ENCODE results near the gene AFAP1. TPM values are rescaled to one million over a fixed set of nuclear protein-coding genes. Genes with fewer than 3 reads are reported as not detected.
A peak's percentile ranks its signal among the peaks of the same experiment; 100 is the strongest.

The AFAP1 gene
- total RNA-seq, 1 experiment from 2014 or later = 23.6 TPM

GRCh38 chr4:7907142-7907541 is 32.5 kb downstream of the AFAP1 start (continued):
- TF ChIP-seq, protein P1, sequence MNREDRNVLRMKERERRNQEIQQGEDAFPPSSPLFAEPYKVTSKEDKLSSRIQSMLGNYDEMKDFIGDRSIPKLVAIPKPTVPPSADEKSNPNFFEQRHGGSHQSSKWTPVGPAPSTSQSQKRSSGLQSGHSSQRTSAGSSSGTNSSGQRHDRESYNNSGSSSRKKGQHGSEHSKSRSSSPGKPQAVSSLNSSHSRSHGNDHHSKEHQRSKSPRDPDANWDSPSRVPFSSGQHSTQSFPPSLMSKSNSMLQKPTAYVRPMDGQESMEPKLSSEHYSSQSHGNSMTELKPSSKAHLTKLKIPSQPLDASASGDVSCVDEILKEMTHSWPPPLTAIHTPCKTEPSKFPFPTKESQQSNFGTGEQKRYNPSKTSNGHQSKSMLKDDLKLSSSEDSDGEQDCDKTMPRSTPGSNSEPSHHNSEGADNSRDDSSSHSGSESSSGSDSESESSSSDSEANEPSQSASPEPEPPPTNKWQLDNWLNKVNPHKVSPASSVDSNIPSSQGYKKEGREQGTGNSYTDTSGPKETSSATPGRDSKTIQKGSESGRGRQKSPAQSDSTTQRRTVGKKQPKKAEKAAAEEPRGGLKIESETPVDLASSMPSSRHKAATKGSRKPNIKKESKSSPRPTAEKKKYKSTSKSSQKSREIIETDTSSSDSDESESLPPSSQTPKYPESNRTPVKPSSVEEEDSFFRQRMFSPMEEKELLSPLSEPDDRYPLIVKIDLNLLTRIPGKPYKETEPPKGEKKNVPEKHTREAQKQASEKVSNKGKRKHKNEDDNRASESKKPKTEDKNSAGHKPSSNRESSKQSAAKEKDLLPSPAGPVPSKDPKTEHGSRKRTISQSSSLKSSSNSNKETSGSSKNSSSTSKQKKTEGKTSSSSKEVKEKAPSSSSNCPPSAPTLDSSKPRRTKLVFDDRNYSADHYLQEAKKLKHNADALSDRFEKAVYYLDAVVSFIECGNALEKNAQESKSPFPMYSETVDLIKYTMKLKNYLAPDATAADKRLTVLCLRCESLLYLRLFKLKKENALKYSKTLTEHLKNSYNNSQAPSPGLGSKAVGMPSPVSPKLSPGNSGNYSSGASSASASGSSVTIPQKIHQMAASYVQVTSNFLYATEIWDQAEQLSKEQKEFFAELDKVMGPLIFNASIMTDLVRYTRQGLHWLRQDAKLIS (CRISPR knock-in tag; IDR thresholded peaks at IDR 0.05; ENCODE audit: borderline replicate concordance) = no peak
- TF ChIP-seq FOXK1 (CRISPR knock-in tag; IDR thresholded peaks at IDR 0.05) (no peak), MLX (CRISPR knock-in tag; IDR thresholded peaks at IDR 0.05) (no peak), ZNF121 (CRISPR knock-in tag; IDR thresholded peaks at IDR 0.05) (no peak), ELF4 (CRISPR knock-in tag; IDR thresholded peaks at IDR 0.05; ENCODE audit: low read depth) (no peak)
- TF ChIP-seq, protein P2, sequence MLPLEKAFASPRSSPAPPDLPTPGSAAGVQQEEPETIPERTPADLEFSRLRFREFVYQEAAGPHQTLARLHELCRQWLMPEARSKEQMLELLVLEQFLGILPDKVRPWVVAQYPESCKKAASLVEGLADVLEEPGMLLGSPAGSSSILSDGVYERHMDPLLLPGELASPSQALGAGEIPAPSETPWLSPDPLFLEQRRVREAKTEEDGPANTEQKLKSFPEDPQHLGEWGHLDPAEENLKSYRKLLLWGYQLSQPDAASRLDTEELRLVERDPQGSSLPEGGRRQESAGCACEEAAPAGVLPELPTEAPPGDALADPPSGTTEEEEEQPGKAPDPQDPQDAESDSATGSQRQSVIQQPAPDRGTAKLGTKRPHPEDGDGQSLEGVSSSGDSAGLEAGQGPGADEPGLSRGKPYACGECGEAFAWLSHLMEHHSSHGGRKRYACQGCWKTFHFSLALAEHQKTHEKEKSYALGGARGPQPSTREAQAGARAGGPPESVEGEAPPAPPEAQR (CRISPR knock-in tag; IDR thresholded peaks at IDR 0.05) = no peak
- TF ChIP-seq, protein P3, sequence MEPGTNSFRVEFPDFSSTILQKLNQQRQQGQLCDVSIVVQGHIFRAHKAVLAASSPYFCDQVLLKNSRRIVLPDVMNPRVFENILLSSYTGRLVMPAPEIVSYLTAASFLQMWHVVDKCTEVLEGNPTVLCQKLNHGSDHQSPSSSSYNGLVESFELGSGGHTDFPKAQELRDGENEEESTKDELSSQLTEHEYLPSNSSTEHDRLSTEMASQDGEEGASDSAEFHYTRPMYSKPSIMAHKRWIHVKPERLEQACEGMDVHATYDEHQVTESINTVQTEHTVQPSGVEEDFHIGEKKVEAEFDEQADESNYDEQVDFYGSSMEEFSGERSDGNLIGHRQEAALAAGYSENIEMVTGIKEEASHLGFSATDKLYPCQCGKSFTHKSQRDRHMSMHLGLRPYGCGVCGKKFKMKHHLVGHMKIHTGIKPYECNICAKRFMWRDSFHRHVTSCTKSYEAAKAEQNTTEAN (CRISPR knock-in tag; IDR thresholded peaks at IDR 0.05) = no peak

GRCh38 chr4:7906171-7906701 is 33.4 kb downstream of the AFAP1 start:
- Mint-ChIP-seq H3K27me3 (ENCODE audit: low read depth) (no peaks in the 10 kb centered on the region), H3K9me3 (no peaks in the 10 kb centered on the region), H3K27ac (peak overlapping the region; percentile 17), H3K4me1 (peaks cover 85% of the 10 kb centered on the region), H3K36me3 (no peaks in the 10 kb centered on the region), H3K4me3 (no peak overlapping the region)
- ChIA-PET CTCF (interaction anchor here (0.7 to 1.9 kb wide), 6 partner anchors 28 to 270 kb away, joined by 3 to 8 read pairs (median 4); no protein-coding TSS in a partner anchor), POLR2A (interaction anchor here (0.6 to 1.0 kb wide), 3 partner anchors 12 to 635 kb away, joined by 3 read pairs; no protein-coding TSS in a partner anchor)
- no peak for TF ChIP-seq GRHL2 (CRISPR knock-in tag; IDR thresholded peaks at IDR 0.05; ENCODE audit: insufficient replicate concordance, severe bottlenecking)
- no peak for TF ChIP-seq RORB (CRISPR knock-in tag; IDR thresholded peaks at IDR 0.05)
- TF ChIP-seq FOXJ3 (CRISPR knock-in tag; IDR thresholded peaks at IDR 0.05; ENCODE audit: borderline replicate concordance) = no peak
- no peak for TF ChIP-seq SMAD3 (CRISPR knock-in tag; IDR thresholded peaks at IDR 0.05; ENCODE audit: borderline replicate concordance)
- TF ChIP-seq, protein P4, sequence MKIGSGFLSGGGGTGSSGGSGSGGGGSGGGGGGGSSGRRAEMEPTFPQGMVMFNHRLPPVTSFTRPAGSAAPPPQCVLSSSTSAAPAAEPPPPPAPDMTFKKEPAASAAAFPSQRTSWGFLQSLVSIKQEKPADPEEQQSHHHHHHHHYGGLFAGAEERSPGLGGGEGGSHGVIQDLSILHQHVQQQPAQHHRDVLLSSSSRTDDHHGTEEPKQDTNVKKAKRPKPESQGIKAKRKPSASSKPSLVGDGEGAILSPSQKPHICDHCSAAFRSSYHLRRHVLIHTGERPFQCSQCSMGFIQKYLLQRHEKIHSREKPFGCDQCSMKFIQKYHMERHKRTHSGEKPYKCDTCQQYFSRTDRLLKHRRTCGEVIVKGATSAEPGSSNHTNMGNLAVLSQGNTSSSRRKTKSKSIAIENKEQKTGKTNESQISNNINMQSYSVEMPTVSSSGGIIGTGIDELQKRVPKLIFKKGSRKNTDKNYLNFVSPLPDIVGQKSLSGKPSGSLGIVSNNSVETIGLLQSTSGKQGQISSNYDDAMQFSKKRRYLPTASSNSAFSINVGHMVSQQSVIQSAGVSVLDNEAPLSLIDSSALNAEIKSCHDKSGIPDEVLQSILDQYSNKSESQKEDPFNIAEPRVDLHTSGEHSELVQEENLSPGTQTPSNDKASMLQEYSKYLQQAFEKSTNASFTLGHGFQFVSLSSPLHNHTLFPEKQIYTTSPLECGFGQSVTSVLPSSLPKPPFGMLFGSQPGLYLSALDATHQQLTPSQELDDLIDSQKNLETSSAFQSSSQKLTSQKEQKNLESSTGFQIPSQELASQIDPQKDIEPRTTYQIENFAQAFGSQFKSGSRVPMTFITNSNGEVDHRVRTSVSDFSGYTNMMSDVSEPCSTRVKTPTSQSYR (CRISPR knock-in tag; IDR thresholded peaks at IDR 0.05) = no peak
- no peak for TF ChIP-seq ATF1 (CRISPR knock-in tag; IDR thresholded peaks at IDR 0.05)
- TF ChIP-seq FOXP1 (CRISPR knock-in tag; IDR thresholded peaks at IDR 0.05; ENCODE audit: borderline replicate concordance) = no peak
- no peak for TF ChIP-seq CREM (CRISPR knock-in tag; IDR thresholded peaks at IDR 0.05)
- TF ChIP-seq ZNF671 (CRISPR knock-in tag; IDR thresholded peaks at IDR 0.05) = no peak
- TF ChIP-seq, protein P5, sequence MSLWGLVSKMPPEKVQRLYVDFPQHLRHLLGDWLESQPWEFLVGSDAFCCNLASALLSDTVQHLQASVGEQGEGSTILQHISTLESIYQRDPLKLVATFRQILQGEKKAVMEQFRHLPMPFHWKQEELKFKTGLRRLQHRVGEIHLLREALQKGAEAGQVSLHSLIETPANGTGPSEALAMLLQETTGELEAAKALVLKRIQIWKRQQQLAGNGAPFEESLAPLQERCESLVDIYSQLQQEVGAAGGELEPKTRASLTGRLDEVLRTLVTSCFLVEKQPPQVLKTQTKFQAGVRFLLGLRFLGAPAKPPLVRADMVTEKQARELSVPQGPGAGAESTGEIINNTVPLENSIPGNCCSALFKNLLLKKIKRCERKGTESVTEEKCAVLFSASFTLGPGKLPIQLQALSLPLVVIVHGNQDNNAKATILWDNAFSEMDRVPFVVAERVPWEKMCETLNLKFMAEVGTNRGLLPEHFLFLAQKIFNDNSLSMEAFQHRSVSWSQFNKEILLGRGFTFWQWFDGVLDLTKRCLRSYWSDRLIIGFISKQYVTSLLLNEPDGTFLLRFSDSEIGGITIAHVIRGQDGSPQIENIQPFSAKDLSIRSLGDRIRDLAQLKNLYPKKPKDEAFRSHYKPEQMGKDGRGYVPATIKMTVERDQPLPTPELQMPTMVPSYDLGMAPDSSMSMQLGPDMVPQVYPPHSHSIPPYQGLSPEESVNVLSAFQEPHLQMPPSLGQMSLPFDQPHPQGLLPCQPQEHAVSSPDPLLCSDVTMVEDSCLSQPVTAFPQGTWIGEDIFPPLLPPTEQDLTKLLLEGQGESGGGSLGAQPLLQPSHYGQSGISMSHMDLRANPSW (CRISPR knock-in tag; conservative IDR thresholded peaks at IDR 0.05; ENCODE audit: low read depth) = no peak
- TF ChIP-seq KAT7 (CRISPR knock-in tag; IDR thresholded peaks at IDR 0.05; ENCODE audit: borderline replicate concordance) = no peak
- no peak for TF ChIP-seq EMX1 (CRISPR knock-in tag; IDR thresholded peaks at IDR 0.05)
- DNase-seq (ENCODE audit: low spot score) (no peak), ATAC-seq (no peak)
